GM18951 (cell line): ENCODE measurements around the gene STK10.
"Not testable (repeated sequence)": the region's sequence is repeated elsewhere in the genome, so short reads cannot be mapped to it uniquely, and the experiment has no call there.

Experiments used
- POLR2A ChIP-seq: IDR thresholded peaks from 4 replicates; pipeline ENCODE4 v1.6.1; 2011; ENCODE audit warnings: mild to moderate bottlenecking; ENCODE audit not compliant: insufficient read length, insufficient read depth; ENCODE audit errors: extremely low read depth
- in situ Hi-C: fragments of 300-500 bp; cut with MboI; formaldehyde crosslinking; loops from one replicate; pipeline ENCODE4 v1.12.0; 2022; ENCODE audit warnings: low sequenced_read_pairs, mixed read lengths, inconsistent platforms; ENCODE audit not compliant: unreplicated experiment

Gene STK10

GRCh38 chr5:172166030-172166826 is 21.8 kb downstream of the STK10 start:
- in situ Hi-C loops = no loop called here
- no peak for TF ChIP-seq POLR2A

GRCh38 chr5:172165465-172165864 is 22.6 kb downstream of the STK10 start:
- TF ChIP-seq POLR2A = no peak
- in situ Hi-C loops = no loop called here

GRCh38 chr5:172164769-172165212 is 23.2 kb downstream of the STK10 start:
- in situ Hi-C loops = no loop called here
- no peak for TF ChIP-seq POLR2A

- in situ Hi-C loops = no loop called here
- TF ChIP-seq POLR2A = no peak
Observed at GRCh38 chr5:172163346-172163745, 24.7 kb downstream of the STK10 start.

GRCh38 chr5:172162987-172163343 is 25.1 kb downstream of the STK10 start:
- no peak for TF ChIP-seq POLR2A
- in situ Hi-C loops = no loop called here

GRCh38 chr5:172162323-172162986 is 25.6 kb downstream of the STK10 start:
- no peak for TF ChIP-seq POLR2A
- in situ Hi-C loops = no loop called here

GRCh38 chr5:172160506-172160905 is 27.5 kb downstream of the STK10 start:
- in situ Hi-C loops = no loop called here

GRCh38 chr5:172159016-172159415 is 29.0 kb downstream of the STK10 start:
- TF ChIP-seq POLR2A = no peak
- in situ Hi-C loops = no loop called here

More at GRCh38 chr5:172160506-172160905, 27.5 kb downstream of the STK10 start:
- no peak for TF ChIP-seq POLR2A

GRCh38 chr5:172156541-172156994 is 31.5 kb downstream of the STK10 start:
- TF ChIP-seq POLR2A = no peak
- in situ Hi-C loops = no loop called here

GRCh38 chr5:172155101-172155500 is 32.9 kb downstream of the STK10 start:
- in situ Hi-C loops = not testable (repeated sequence)

GRCh38 chr5:172153695-172154094 is 34.3 kb downstream of the STK10 start:
- in situ Hi-C loops = no loop called here
- no peak for TF ChIP-seq POLR2A

GRCh38 chr5:172151661-172152210 is 36.3 kb downstream of the STK10 start:
- TF ChIP-seq POLR2A = no peak
- in situ Hi-C loops = no loop called here

- in situ Hi-C loops = no loop called here
- TF ChIP-seq POLR2A = no peak
Observed at GRCh38 chr5:172150514-172151425, 37.3 kb downstream of the STK10 start.

- in situ Hi-C loops = not testable (repeated sequence)
Observed at GRCh38 chr5:172149481-172149880, 38.5 kb downstream of the STK10 start.
